ENCODE data around the gene FUCA1. TPM values are rescaled to one million over a fixed set of nuclear protein-coding genes. Genes with fewer than 3 reads are reported as not detected.

Gene FUCA1
- total and polyA plus RNA-seq, 10 of the 15 experiments (the other 5 are each of a cell fraction or from before 2014, with no cell fraction given), result 33.3 to 117 (median 52.6) TPM

DNA sequence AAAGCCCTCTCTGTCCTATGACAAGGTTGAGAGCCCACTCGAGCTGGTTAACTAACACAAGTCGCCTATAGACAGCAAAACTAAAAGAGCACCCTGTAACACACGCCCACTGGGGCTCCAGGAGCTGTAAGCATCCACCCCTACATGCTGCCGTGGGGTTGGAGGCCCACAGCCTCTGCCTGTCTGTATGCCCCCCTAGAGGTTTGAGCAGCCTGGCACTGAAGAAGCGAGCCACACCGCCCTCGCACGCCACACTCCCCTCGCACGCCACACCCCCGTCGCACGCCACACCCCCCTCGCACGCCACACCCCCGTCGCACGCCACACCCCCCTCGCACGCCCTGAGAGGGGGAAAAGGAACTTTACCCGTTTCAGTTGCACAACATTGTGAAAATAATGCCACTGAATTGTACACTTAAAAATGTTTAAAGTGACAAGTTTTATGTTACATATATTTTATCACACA, 29.7 kb downstream of the FUCA1 start (continued):
- no peak for TF ChIP-seq RELA (IDR thresholded peaks at IDR 0.05; ENCODE audit: borderline replicate concordance, partially characterized antibody)
- TF ChIP-seq, protein P1, sequence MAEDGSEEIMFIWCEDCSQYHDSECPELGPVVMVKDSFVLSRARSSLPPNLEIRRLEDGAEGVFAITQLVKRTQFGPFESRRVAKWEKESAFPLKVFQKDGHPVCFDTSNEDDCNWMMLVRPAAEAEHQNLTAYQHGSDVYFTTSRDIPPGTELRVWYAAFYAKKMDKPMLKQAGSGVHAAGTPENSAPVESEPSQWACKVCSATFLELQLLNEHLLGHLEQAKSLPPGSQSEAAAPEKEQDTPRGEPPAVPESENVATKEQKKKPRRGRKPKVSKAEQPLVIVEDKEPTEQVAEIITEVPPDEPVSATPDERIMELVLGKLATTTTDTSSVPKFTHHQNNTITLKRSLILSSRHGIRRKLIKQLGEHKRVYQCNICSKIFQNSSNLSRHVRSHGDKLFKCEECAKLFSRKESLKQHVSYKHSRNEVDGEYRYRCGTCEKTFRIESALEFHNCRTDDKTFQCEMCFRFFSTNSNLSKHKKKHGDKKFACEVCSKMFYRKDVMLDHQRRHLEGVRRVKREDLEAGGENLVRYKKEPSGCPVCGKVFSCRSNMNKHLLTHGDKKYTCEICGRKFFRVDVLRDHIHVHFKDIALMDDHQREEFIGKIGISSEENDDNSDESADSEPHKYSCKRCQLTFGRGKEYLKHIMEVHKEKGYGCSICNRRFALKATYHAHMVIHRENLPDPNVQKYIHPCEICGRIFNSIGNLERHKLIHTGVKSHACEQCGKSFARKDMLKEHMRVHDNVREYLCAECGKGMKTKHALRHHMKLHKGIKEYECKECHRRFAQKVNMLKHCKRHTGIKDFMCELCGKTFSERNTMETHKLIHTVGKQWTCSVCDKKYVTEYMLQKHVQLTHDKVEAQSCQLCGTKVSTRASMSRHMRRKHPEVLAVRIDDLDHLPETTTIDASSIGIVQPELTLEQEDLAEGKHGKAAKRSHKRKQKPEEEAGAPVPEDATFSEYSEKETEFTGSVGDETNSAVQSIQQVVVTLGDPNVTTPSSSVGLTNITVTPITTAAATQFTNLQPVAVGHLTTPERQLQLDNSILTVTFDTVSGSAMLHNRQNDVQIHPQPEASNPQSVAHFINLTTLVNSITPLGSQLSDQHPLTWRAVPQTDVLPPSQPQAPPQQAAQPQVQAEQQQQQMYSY (CRISPR knock-in tag; IDR thresholded peaks at IDR 0.05), result no peak
- TF ChIP-seq MXI1 (IDR thresholded peaks at IDR 0.05; ENCODE audit: low read depth, low read length), result no peak
- TF ChIP-seq TCF3 (IDR thresholded peaks at IDR 0.05; ENCODE audit: borderline replicate concordance, insufficient read depth, low read depth, low read length), result no peak
- no peak for TF ChIP-seq SUZ12 (IDR thresholded peaks at IDR 0.05; ENCODE audit: unreplicated experiment)
- TF ChIP-seq, protein P2, sequence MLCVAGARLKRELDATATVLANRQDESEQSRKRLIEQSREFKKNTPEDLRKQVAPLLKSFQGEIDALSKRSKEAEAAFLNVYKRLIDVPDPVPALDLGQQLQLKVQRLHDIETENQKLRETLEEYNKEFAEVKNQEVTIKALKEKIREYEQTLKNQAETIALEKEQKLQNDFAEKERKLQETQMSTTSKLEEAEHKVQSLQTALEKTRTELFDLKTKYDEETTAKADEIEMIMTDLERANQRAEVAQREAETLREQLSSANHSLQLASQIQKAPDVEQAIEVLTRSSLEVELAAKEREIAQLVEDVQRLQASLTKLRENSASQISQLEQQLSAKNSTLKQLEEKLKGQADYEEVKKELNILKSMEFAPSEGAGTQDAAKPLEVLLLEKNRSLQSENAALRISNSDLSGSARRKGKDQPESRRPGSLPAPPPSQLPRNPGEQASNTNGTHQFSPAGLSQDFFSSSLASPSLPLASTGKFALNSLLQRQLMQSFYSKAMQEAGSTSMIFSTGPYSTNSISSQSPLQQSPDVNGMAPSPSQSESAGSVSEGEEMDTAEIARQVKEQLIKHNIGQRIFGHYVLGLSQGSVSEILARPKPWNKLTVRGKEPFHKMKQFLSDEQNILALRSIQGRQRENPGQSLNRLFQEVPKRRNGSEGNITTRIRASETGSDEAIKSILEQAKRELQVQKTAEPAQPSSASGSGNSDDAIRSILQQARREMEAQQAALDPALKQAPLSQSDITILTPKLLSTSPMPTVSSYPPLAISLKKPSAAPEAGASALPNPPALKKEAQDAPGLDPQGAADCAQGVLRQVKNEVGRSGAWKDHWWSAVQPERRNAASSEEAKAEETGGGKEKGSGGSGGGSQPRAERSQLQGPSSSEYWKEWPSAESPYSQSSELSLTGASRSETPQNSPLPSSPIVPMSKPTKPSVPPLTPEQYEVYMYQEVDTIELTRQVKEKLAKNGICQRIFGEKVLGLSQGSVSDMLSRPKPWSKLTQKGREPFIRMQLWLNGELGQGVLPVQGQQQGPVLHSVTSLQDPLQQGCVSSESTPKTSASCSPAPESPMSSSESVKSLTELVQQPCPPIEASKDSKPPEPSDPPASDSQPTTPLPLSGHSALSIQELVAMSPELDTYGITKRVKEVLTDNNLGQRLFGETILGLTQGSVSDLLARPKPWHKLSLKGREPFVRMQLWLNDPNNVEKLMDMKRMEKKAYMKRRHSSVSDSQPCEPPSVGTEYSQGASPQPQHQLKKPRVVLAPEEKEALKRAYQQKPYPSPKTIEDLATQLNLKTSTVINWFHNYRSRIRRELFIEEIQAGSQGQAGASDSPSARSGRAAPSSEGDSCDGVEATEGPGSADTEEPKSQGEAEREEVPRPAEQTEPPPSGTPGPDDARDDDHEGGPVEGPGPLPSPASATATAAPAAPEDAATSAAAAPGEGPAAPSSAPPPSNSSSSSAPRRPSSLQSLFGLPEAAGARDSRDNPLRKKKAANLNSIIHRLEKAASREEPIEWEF (IDR thresholded peaks at IDR 0.05; ENCODE audit: insufficient replicate concordance, low read depth, low read length), result no peak
- TF ChIP-seq, protein P3, sequence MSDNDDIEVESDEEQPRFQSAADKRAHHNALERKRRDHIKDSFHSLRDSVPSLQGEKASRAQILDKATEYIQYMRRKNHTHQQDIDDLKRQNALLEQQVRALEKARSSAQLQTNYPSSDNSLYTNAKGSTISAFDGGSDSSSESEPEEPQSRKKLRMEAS (IDR thresholded peaks at IDR 0.05; ENCODE audit: low read depth, low read length), result no peak
- TF ChIP-seq, protein P4, sequence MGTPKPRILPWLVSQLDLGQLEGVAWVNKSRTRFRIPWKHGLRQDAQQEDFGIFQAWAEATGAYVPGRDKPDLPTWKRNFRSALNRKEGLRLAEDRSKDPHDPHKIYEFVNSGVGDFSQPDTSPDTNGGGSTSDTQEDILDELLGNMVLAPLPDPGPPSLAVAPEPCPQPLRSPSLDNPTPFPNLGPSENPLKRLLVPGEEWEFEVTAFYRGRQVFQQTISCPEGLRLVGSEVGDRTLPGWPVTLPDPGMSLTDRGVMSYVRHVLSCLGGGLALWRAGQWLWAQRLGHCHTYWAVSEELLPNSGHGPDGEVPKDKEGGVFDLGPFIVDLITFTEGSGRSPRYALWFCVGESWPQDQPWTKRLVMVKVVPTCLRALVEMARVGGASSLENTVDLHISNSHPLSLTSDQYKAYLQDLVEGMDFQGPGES (IDR thresholded peaks at IDR 0.05), result no peak
- TF ChIP-seq, protein P5, sequence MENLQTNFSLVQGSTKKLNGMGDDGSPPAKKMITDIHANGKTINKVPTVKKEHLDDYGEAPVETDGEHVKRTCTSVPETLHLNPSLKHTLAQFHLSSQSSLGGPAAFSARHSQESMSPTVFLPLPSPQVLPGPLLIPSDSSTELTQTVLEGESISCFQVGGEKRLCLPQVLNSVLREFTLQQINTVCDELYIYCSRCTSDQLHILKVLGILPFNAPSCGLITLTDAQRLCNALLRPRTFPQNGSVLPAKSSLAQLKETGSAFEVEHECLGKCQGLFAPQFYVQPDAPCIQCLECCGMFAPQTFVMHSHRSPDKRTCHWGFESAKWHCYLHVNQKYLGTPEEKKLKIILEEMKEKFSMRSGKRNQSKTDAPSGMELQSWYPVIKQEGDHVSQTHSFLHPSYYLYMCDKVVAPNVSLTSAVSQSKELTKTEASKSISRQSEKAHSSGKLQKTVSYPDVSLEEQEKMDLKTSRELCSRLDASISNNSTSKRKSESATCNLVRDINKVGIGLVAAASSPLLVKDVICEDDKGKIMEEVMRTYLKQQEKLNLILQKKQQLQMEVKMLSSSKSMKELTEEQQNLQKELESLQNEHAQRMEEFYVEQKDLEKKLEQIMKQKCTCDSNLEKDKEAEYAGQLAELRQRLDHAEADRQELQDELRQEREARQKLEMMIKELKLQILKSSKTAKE (IDR thresholded peaks at IDR 0.05; ENCODE audit: low read depth, poor library complexity, severe bottlenecking), result no peak
- TF ChIP-seq CBX3 (IDR thresholded peaks at IDR 0.05; ENCODE audit: borderline replicate concordance, low read depth), result no peak
- no peak for TF ChIP-seq ZBED1 (IDR thresholded peaks at IDR 0.05; ENCODE audit: borderline replicate concordance)
- TF ChIP-seq SRF (IDR thresholded peaks at IDR 0.05; ENCODE audit: low read depth in 2 of 2, low read length in 2 of 2), result no peak
- TF ChIP-seq ZNF622 (IDR thresholded peaks at IDR 0.05), result no peak
- no peak for TF ChIP-seq RCOR1 (conservative IDR thresholded peaks at IDR 0.05; ENCODE audit: low read depth, low read length)
- TF ChIP-seq ZNF207 (IDR thresholded peaks at IDR 0.05; ENCODE audit: borderline replicate concordance), result no peak
- TF ChIP-seq NFYA (IDR thresholded peaks at IDR 0.05; ENCODE audit: borderline replicate concordance, low read depth, low read length), result no peak
- no peak for TF ChIP-seq SMAD1 (IDR thresholded peaks at IDR 0.05; ENCODE audit: low read depth, partially characterized antibody)
- TF ChIP-seq SREBF1 (IDR thresholded peaks at IDR 0.05; ENCODE audit: low read length), result no peak
